NB4 (cell line): ENCODE measurements around the gene RELA.
"Not testable (repeated sequence)": the region's sequence is repeated elsewhere in the genome, so short reads cannot be mapped to it uniquely, and the experiment has no call there.

Source experiments
- DNase-seq: peaks from one replicate; pipeline ENCODE4 v3.0.0; 2010; ENCODE audit warnings: low read depth
- H3K4me3 ChIP-seq: one replicate; pipeline ENCODE4 v1.5.1; 2011; ENCODE audit warnings: mild to moderate bottlenecking, low read depth, low read length, moderate library complexity
- MYC ChIP-seq: IDR thresholded peaks from 2 replicates; pipeline ENCODE4 v1.6.1; 2011; ENCODE audit warnings: low read depth, low read length
- POLR2A ChIP-seq: IDR thresholded peaks from 2 replicates; pipeline ENCODE4 v1.6.1; 2011; ENCODE audit warnings: mild to moderate bottlenecking; ENCODE audit not compliant: insufficient read length; ENCODE audit errors: extremely low read depth
- TF ChIP-seq, protein P1 (sequence below): IDR thresholded peaks from one replicate; pipeline ENCODE4 v1.5.1; 2012; ENCODE audit warnings: low read depth, low read length
- TF ChIP-seq, protein P2 (sequence below): IDR thresholded peaks from 2 replicates; pipeline ENCODE4 v1.6.1; 2011; ENCODE audit warnings: low read depth, low read length

The RELA gene

DNA sequence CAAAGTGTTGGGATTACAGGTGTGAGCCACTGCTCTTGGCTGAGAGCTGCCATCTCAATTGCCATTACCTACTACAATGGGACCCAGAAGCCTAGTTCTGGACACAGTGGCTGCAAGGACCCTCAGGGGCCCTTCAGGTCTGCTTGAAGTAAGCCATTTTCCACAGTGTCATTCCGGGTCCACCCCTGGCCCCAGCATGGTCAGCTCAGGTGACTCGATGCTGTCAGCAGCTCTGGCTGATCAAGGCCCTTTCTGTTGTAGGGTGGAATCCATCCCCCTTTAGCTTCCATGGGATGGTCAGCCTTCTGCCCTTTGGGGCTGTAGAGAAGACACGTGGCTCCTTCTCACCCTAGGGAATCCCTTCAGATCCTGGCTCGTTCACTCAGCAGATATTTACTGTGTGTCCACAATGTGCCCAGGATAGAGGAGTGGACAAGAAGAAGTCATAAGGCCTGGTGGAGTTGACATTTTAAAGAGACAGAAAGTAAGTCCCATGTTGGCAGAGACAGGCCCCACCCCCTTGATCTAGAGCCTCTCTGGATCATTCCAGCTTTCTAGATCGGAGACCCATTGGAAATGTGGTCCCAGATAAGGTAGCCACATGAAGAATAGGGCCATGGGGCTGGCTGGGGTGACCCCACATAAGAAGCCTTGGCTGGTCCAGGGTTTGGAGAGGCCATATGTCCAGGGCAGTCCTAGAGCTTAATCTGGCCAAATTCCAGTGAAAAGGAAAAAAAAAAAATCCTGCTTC lies 34.3 kb upstream of the RELA start:
- DNase-seq, result no peak
- H3K4me3 ChIP-seq, result no peak overlapping the region
- TF ChIP-seq, protein P1, sequence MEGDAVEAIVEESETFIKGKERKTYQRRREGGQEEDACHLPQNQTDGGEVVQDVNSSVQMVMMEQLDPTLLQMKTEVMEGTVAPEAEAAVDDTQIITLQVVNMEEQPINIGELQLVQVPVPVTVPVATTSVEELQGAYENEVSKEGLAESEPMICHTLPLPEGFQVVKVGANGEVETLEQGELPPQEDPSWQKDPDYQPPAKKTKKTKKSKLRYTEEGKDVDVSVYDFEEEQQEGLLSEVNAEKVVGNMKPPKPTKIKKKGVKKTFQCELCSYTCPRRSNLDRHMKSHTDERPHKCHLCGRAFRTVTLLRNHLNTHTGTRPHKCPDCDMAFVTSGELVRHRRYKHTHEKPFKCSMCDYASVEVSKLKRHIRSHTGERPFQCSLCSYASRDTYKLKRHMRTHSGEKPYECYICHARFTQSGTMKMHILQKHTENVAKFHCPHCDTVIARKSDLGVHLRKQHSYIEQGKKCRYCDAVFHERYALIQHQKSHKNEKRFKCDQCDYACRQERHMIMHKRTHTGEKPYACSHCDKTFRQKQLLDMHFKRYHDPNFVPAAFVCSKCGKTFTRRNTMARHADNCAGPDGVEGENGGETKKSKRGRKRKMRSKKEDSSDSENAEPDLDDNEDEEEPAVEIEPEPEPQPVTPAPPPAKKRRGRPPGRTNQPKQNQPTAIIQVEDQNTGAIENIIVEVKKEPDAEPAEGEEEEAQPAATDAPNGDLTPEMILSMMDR, result no peak
- TF ChIP-seq MYC (no peak), POLR2A (no peak)
- TF ChIP-seq, protein P2, sequence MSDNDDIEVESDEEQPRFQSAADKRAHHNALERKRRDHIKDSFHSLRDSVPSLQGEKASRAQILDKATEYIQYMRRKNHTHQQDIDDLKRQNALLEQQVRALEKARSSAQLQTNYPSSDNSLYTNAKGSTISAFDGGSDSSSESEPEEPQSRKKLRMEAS, result no peak

DNA sequence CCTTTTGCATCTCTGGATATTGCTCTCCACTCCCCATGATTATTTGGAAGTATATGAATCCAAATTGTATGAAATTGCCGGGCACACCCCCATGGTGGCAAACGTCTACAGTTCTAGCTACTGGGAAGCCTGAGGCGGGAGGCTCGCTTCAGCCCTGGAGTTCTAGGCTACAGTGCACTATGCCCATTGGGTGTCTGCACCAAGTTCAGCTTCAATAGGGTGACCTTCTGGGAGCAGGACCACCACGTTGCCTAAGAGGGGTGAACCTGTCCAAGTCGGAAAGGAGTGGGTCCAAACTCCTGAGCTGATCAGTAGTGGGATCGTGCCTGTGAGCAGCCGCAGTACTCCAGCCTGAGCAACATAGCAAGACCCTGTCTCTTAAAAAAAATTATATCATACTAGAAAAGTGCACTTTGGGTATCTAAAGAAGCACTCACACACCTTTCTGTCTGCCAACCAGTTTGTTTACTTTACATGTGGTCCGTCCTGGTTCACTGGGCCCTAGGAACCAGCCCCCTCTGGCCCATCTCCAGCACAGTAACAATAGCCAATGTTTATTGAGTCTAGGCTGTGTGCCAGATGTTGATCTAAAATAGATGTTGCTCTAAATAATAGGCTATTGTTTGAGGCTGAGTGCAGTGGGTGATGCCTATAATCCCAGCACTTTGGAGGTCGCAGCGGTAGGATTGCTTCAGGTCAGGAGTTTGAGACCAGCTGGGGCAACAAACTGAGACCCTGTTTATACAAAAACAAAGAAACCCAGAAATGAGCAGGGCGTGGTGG lies 32.9 kb upstream of the RELA start:
- no peak overlapping the region for H3K4me3 ChIP-seq
- TF ChIP-seq MYC (no peak), POLR2A (no peak)
- TF ChIP-seq, protein P2, result no peak
- no peak for DNase-seq

DNA sequence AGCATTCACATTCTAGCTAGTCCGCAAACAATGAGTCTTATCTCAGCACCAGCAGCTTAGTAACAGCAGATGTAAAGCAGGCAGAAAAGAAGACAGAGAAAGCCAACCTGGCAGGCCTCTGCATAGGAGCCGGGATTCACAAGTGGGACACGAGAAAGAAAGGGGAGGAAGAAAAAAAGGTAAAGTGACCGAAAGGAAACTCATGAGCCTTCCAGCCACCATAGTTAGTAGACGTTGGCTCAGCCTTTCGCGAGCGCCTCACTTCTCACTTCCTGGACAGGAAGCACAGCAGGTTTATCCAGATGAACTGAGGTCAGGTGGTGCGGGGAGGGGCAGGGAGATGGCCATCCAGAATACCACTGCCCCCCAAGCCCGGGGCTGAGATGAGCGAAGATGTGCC lies 29.7 kb upstream of the RELA start:
- no peak for DNase-seq
- H3K4me3 ChIP-seq, result no peak overlapping the region
- TF ChIP-seq, protein P1, result no peak
- TF ChIP-seq MYC (no peak), POLR2A (no peak)
- TF ChIP-seq, protein P2, result no peak

DNA sequence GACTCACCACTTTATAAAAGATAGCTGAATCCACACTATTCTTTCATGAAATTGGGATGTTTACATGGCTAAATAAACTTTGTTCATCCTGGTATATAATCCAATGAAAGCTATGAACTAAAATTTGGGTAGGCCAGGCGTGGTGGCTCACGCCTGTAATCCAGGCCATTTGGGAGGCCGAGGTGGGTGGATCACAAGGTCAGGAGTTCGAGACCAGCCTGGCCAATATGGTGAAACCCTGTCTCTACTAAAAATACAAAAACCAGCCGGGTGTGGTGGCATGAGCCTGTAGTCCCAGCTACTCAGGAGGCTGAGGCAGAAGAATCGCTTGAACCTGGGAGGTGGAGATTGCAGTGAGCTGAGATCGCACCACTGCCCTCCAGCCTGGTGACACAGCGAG lies 29.1 kb upstream of the RELA start:
- not testable (repeated sequence) for DNase-seq, H3K4me3 ChIP-seq

DNA sequence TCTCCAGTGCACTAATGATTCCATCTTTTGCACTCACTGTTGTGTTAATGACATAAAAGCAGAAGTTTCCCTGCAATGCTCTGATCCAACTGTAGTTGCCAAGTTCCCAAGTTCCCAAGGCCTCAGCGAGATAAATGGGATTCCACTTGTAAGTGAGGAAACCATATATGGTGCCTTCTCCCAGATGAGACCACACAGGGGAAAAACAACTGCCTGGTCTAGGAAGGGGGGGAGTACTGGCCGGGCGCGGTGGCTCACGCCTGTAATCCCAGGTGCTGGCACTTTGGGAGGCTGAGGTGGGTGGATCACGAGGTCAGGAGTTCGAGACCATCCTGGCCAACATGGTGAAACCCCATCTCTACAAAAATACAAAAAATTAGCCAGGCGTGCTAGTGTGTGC lies 23.3 kb upstream of the RELA start:
- TF ChIP-seq, protein P1, result no peak
- no peak overlapping the region for H3K4me3 ChIP-seq
- DNase-seq, result no peak

DNA sequence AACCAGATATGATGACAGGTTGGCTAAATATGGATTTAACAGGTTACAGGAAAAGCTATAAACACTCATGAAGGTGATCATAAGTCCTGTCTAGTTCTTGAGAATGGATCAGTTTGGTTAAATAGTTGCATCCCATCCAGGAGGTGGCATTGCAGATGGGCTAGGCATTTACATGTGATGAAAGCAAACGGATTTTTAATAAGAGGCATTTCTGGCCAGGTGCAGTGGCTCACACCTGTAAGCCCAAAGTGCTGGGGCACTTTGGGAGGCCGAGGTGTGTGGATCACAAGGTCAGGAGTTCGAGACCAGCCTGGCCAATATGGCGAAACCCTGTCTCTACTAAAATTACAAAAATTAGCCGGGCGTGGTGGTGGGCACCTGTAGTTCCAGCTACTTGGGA lies 20.8 kb upstream of the RELA start:
- not testable (repeated sequence) for H3K4me3 ChIP-seq, DNase-seq

DNA sequence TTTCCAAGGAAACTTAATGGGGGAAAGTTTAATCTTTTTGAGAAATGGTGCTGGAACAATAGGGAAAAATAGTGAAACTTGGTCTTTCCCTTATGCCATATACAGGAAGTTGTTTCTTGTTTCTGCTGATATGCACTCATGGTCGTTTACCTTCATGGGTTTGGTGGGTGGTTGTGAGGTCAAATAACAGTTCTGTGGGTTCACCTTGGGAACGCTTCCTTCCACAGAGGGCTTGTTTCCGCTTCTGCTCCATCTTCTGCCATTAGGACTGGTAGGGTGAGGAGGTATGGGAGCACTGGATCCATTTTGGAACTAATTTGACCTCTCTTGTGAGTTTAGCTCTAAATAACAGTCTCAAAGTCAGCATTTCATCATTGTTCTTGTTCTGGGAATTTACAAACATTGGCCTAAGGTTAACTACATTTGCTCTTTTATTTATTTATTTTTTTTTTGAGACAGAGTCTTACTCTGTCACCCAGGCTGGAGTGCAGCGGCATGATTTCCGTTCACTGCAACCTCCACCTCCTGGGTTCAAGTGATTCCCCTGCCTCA lies 17.6 kb upstream of the RELA start:
- no peak overlapping the region for H3K4me3 ChIP-seq
- TF ChIP-seq, protein P2, result no peak
- TF ChIP-seq POLR2A, result no peak
- TF ChIP-seq, protein P1, result no peak
- TF ChIP-seq MYC, result no peak
- no peak for DNase-seq
